CD4-positive, alpha-beta T cell (primary cell): ENCODE data around the gene YARS1. TPM values are rescaled to one million over a fixed set of nuclear protein-coding genes. Genes with fewer than 3 reads are reported as not detected.

Source experiments
- ATAC-seq: fragments of 200-7000 bp; cut with Tn5 transposase; one replicate; pipeline ENCODE4 v1.10.0; 2022; ENCODE audit warnings: mild to moderate bottlenecking; ENCODE audit not compliant: poor library complexity
- CTCF ChIA-PET: fragments of 350-600 bp; sonication (Branson Sonifier 250); formaldehyde crosslinking; loops from one replicate; lab custom pipeline; 2021; ENCODE audit warnings: antibody characterized with exemption, inconsistent platforms; lab: Charles Lee
- POLR2A ChIA-PET: fragments of 350-600 bp; sonication (Branson Sonifier 250); formaldehyde crosslinking; loops from one replicate; lab custom pipeline; 2021; ENCODE audit warnings: antibody characterized with exemption, inconsistent platforms; lab: Charles Lee
- DNase-seq, 14 experiments: peaks; one replicate each; pipeline ENCODE4 v3.0.0-alpha.2; 2013 to 2020; ENCODE audit warnings: mixed read lengths in 2 of 14
- H3K27ac ChIP-seq, 2 donors: one replicate each; pipeline versions ENCODE4 v1.5.1 to v1.7.0; 2013; ENCODE audit warnings: low read length in 2 of 2, low read depth in 1 of 2, mild to moderate bottlenecking in 1 of 2
- H3K27me3 ChIP-seq, 2 experiments: 1 replicate in 1 of 2; 2 replicates in 1 of 2; pipeline versions ENCODE4 v1.6.1 to v1.7.0; 2013; ENCODE audit warnings: low read length in 2 of 2, control low read depth in 1 of 2, mild to moderate bottlenecking in 1 of 2, moderate library complexity in 1 of 2; ENCODE audit not compliant: insufficient read depth in 2 of 2, control insufficient read depth in 1 of 2
- H3K36me3 ChIP-seq: one replicate; pipeline ENCODE4 v1.6.1; 2013; ENCODE audit warnings: low read length, control low read depth; ENCODE audit not compliant: insufficient read depth
- H3K4me1 ChIP-seq: one replicate; pipeline ENCODE4 v1.6.1; 2013; ENCODE audit warnings: low read length, control low read depth; ENCODE audit not compliant: insufficient read depth
- H3K4me3 ChIP-seq: one replicate; pipeline ENCODE4 v1.5.1; 2013; ENCODE audit warnings: mild to moderate bottlenecking, low read length, moderate library complexity
- H3K9me3 ChIP-seq, 2 experiments: 1 replicate in 1 of 2; 2 replicates in 1 of 2; pipeline versions ENCODE4 v1.6.1 to v1.7.0; 2013; ENCODE audit warnings: low read length in 2 of 2, mild to moderate bottlenecking in 2 of 2, control low read depth in 1 of 2, moderate library complexity in 1 of 2; ENCODE audit not compliant: control insufficient read depth in 1 of 2, insufficient read depth in 1 of 2
- H3K27ac Mint-ChIP-seq: one replicate; pipeline ENCODE4 v1.8.0; 2020; ENCODE audit warnings: mixed read lengths
- H3K27me3 Mint-ChIP-seq: one replicate; pipeline ENCODE4 v1.8.0; 2021; ENCODE audit warnings: mixed read lengths
- H3K36me3 Mint-ChIP-seq: one replicate; pipeline ENCODE4 v1.8.0; 2021; ENCODE audit warnings: low read depth, mixed read lengths
- H3K4me1 Mint-ChIP-seq: one replicate; pipeline ENCODE4 v1.8.0; 2021; ENCODE audit warnings: low read depth, mixed read lengths
- H3K4me3 Mint-ChIP-seq: one replicate; pipeline ENCODE4 v1.8.0; 2020; ENCODE audit warnings: mild to moderate bottlenecking, mixed read lengths
- H3K9me3 Mint-ChIP-seq: one replicate; pipeline ENCODE4 v1.8.0; 2020; ENCODE audit warnings: mixed read lengths
- CTCF ChIP-seq: fragments of 200-600 bp; IDR thresholded peaks from one replicate; pipeline ENCODE4 v1.8.0; 2022; ENCODE audit warnings: antibody characterized with exemption, mild to moderate bottlenecking
- intact Hi-C, 2 experiments: fragments of 100-400 bp; cut with DNase I in 1 of 2; cut with micrococcal nuclease in 1 of 2; formaldehyde crosslinking; loops; one replicate each; pipeline versions ENCODE4 v1.15.1 to v1.9.0; 2023 to 2025; cut with DNase I, micrococcal nuclease
- total RNA-seq, 174 experiments: library from RNA in 2 of 174; stranded (reverse) in 2 of 174; gene quantifications; one replicate each; pipeline ENCODE4 v1.2.3 and lab custom pipeline; 2021 to 2026

Gene YARS1
- total RNA-seq, 2 experiments from 2014 or later: 67.6 to 73.2 TPM

- Histone ChIP-seq H3K4me3 (peak overlapping the region; percentile 99), H3K4me1 (peaks cover 60% of the 10 kb centered on the region), H3K36me3 (peaks cover 3% of the 10 kb centered on the region), H3K27ac (peak overlapping the region; percentile 85 to 87), H3K27me3 (no peaks in the 10 kb centered on the region), H3K9me3 (no peaks in the 10 kb centered on the region)
- TF ChIP-seq CTCF: no peak
- intact Hi-C loops: loop anchor here (1.0 to 10.0 kb wide), 13 partner anchors 18 to 1522 kb away; partner anchors contain the start of genes AZIN2 (in 1 of the 2), RBBP4 (in 1 of the 2), RNF19B (in 1 of the 2) and SNRNP40 (in 1 of the 2)
- POLR2A ChIA-PET: interaction anchor here (0.7 to 3.4 kb wide), 11 partner anchors 10 to 1753 kb away, joined by 3 to 24 read pairs (median 4); partner anchors contain the start of genes BSDC1, RBBP4, RNF19B and ZBTB8OS
- DNase-seq: no peak
- Mint-ChIP-seq H3K9me3 (no peaks in the 10 kb centered on the region), H3K36me3 (peaks cover 40% of the 10 kb centered on the region), H3K27ac (peak overlapping the region; percentile 96), H3K27me3 (no peaks in the 10 kb centered on the region), H3K4me3 (peak overlapping the region; percentile 100), H3K4me1 (peaks cover 68% of the 10 kb centered on the region)
- no peak for ATAC-seq
- CTCF ChIA-PET: interaction anchor here (1.4 to 2.1 kb wide), 2 partner anchors 44 to 104 kb away, joined by 3 to 10 read pairs; no protein-coding TSS in a partner anchor
Observed at GRCh38 chr1:32816676-32817158, 441 bp downstream of the YARS1 start.

GRCh38 chr1:32813941-32814739, 3.0 kb downstream of the YARS1 start:
- TF ChIP-seq CTCF: no peak
- DNase-seq (no peak), ATAC-seq (no peak)
- Histone ChIP-seq H3K4me1 (peaks cover 43% of the 10 kb centered on the region), H3K27me3 (no peaks in the 10 kb centered on the region), H3K9me3 (no peaks in the 10 kb centered on the region), H3K27ac (no peak overlapping the region), H3K4me3 (no peak overlapping the region), H3K36me3 (peaks cover 22% of the 10 kb centered on the region)
- POLR2A ChIA-PET: no interaction called here
- Mint-ChIP-seq H3K4me1 (peaks cover 62% of the 10 kb centered on the region), H3K27me3 (no peaks in the 10 kb centered on the region), H3K27ac (no peak overlapping the region), H3K9me3 (no peaks in the 10 kb centered on the region), H3K36me3 (peaks cover 63% of the 10 kb centered on the region), H3K4me3 (peak overlapping the region; percentile 23)
- intact Hi-C loops: loop anchor here in 1 of 2 experiments (5.0 to 10.0 kb wide), 3 partner anchors 661 to 1519 kb away; partner anchors contain the start of genes SNRNP40, ZCCHC17 and ZSCAN20
- CTCF ChIA-PET: no interaction called here

- Mint-ChIP-seq H3K4me1 (peaks cover 47% of the 10 kb centered on the region), H3K27ac (no peak overlapping the region), H3K9me3 (no peaks in the 10 kb centered on the region), H3K4me3 (no peak overlapping the region), H3K27me3 (no peaks in the 10 kb centered on the region), H3K36me3 (peaks cover 75% of the 10 kb centered on the region)
- TF ChIP-seq CTCF: no peak
- Histone ChIP-seq H3K4me1 (peaks cover 30% of the 10 kb centered on the region), H3K27me3 (no peaks in the 10 kb centered on the region), H3K27ac (no peak overlapping the region), H3K4me3 (no peak overlapping the region), H3K36me3 (peaks cover 39% of the 10 kb centered on the region), H3K9me3 (no peaks in the 10 kb centered on the region)
- intact Hi-C loops: loop anchor here in 1 of 2 experiments (5.0 to 10.0 kb wide), 3 partner anchors 663 to 1517 kb away; partner anchors contain the start of genes SNRNP40, ZCCHC17 and ZSCAN20
- CTCF ChIA-PET: no interaction called here
- no peak for DNase-seq
- POLR2A ChIA-PET: no interaction called here
- ATAC-seq: no peak
Observed at GRCh38 chr1:32811917-32812316, 5.2 kb downstream of the YARS1 start.
